PFSK-1 (cell line): ENCODE measurements around the gene SLC8A3.

Experiments
- POLR2AphosphoS5 ChIP-seq: IDR thresholded peaks from 2 replicates; pipeline ENCODE4 v1.6.1; 2012; ENCODE audit warnings: low read depth, mild to moderate bottlenecking, control low read depth, low read length, moderate library complexity
- REST ChIP-seq, 2 experiments: IDR thresholded peaks; 2 replicates each; pipeline versions ENCODE4 v1.6.1 to v1.8.0; 2011 to 2012; ENCODE audit warnings: low read depth in 2 of 2, low read length in 2 of 2, control low read depth in 1 of 2, inconsistent platforms in 1 of 2, mild to moderate bottlenecking in 1 of 2, moderate library complexity in 1 of 2; ENCODE audit not compliant: insufficient read depth in 1 of 2
- SIN3A ChIP-seq: IDR thresholded peaks from 2 replicates; pipeline ENCODE4 v1.6.1; 2012; ENCODE audit warnings: mild to moderate bottlenecking, low read length, moderate library complexity, borderline replicate concordance; ENCODE audit not compliant: insufficient read depth
- TAF1 ChIP-seq: IDR thresholded peaks from 2 replicates; pipeline ENCODE4 v1.6.1; 2012; ENCODE audit warnings: low read length, control low read depth, borderline replicate concordance; ENCODE audit not compliant: insufficient read depth

GRCh38 chr14:70064136-70064865 is 124.5 kb downstream of the SLC8A3 start:
- TF ChIP-seq REST (IDR thresholded peaks at IDR 0.05; ENCODE audit: insufficient read depth in 1 of 2, low read depth in 2 of 2, low read length in 2 of 2) (no peak), SIN3A (no peak), POLR2AphosphoS5 (no peak), TAF1 (no peak)
